Right atrium auricular region (tissue), 2 donors: Measurements from ENCODE around the gene CDC42EP3. TPM values are rescaled to one million over a fixed set of nuclear protein-coding genes. Genes with fewer than 3 reads are reported as not detected.
A peak's percentile ranks its signal among the peaks of the same experiment; 100 is the strongest.

Experiments
- DNase-seq: peaks from one replicate; pipeline ENCODE4 v3.0.0-alpha.2; 2019; ENCODE audit warnings: low spot score
- H3K27ac ChIP-seq, 2 donors: fragments of 200-600 bp; sonication (generic); 1 replicate in 1 of 2; 2 replicates in 1 of 2; pipeline ENCODE4 v1.5.1; 2016 to 2019
- H3K27me3 ChIP-seq, 2 donors: fragments of 200-600 bp; sonication (generic); one replicate each; pipeline versions ENCODE4 v1.5.1 to v1.6.0; 2017 to 2019
- H3K36me3 ChIP-seq: fragments of 200-600 bp; sonication (generic); one replicate; pipeline ENCODE4 v1.5.1; 2016
- H3K4me1 ChIP-seq, 2 donors: fragments of 200-600 bp; sonication (generic); one replicate each; pipeline versions ENCODE4 v1.5.1 to v1.6.0; 2017 to 2019
- H3K4me3 ChIP-seq, 2 donors: fragments of 200-600 bp; sonication (generic); 1 replicate in 1 of 2; 2 replicates in 1 of 2; pipeline ENCODE4 v1.5.1; 2017 to 2019; ENCODE audit warnings: mild to moderate bottlenecking in 1 of 2, moderate library complexity in 1 of 2
- H3K9me3 ChIP-seq, 2 donors: fragments of 200-600 bp; sonication (generic); one replicate each; pipeline ENCODE4 v1.5.1; 2019
- CTCF ChIP-seq, 2 donors: fragments of 200-600 bp; sonication (generic); IDR thresholded peaks; one replicate each; pipeline ENCODE4 v1.5.1; 2019; ENCODE audit warnings: antibody characterized with exemption in 2 of 2
- total RNA-seq, 2 donors: library from RNA; depleted of rRNA; stranded (reverse); fragments of >200 nt; gene quantifications; one replicate each; pipeline ENCODE4 v1.1.0, GENCODE V29; 2016

Gene CDC42EP3
- total RNA-seq, 2 donors from 2014 or later: 38.5 to 105 TPM

- Histone ChIP-seq H3K4me1 (peaks cover 0 to 58% of the 10 kb centered on the region in 2 donors), H3K4me3 (no peak overlapping the region), H3K36me3 (no peaks in the 10 kb centered on the region), H3K9me3 (no peaks in the 10 kb centered on the region), H3K27me3 (no peaks in the 10 kb centered on the region), H3K27ac (peak overlapping the region in 1 of 2 donors; percentile 3)
- no peak for TF ChIP-seq CTCF (IDR thresholded peaks at IDR 0.05)
- no peak for DNase-seq
Observed at GRCh38 chr2:37616677-37617005, 54.8 kb downstream of the CDC42EP3 start.

GRCh38 chr2:37615804-37616676 is 55.4 kb downstream of the CDC42EP3 start:
- no peak overlapping the region for H3K4me3 ChIP-seq
- H3K9me3 ChIP-seq: no peaks in the 10 kb centered on the region
- H3K4me1 ChIP-seq: peaks cover 0 to 64% of the 10 kb centered on the region in 2 donors
- H3K27me3 ChIP-seq: no peaks in the 10 kb centered on the region
- DNase-seq: no peak
- TF ChIP-seq CTCF (IDR thresholded peaks at IDR 0.05): no peak
- peak overlapping the region in 1 of 2 donors; percentile 3 for H3K27ac ChIP-seq
- H3K36me3 ChIP-seq: no peaks in the 10 kb centered on the region

GRCh38 chr2:37614061-37614738 is 57.2 kb downstream of the CDC42EP3 start:
- H3K4me3 ChIP-seq: no peak overlapping the region
- H3K36me3 ChIP-seq: no peaks in the 10 kb centered on the region
- peaks cover 0 to 61% of the 10 kb centered on the region in 2 donors for H3K4me1 ChIP-seq
- no peaks in the 10 kb centered on the region for H3K27me3 ChIP-seq
- no peak overlapping the region for H3K27ac ChIP-seq
- H3K9me3 ChIP-seq: no peaks in the 10 kb centered on the region
- TF ChIP-seq CTCF (IDR thresholded peaks at IDR 0.05): no peak
- DNase-seq: no peak

- Histone ChIP-seq H3K27me3 (no peaks in the 10 kb centered on the region), H3K9me3 (peaks cover 0 to 5% of the 10 kb centered on the region in 2 donors), H3K27ac (peak overlapping the region in 1 of 2 donors; percentile 59), H3K4me1 (peaks cover 0 to 60% of the 10 kb centered on the region in 2 donors), H3K4me3 (no peak overlapping the region), H3K36me3 (no peaks in the 10 kb centered on the region)
- no peak for TF ChIP-seq CTCF (IDR thresholded peaks at IDR 0.05)
- DNase-seq: no peak
Observed at GRCh38 chr2:37612382-37612781, 59.1 kb downstream of the CDC42EP3 start.

- Histone ChIP-seq H3K4me1 (peaks cover 0 to 47% of the 10 kb centered on the region in 2 donors), H3K27ac (peak overlapping the region; percentile 4 to 59), H3K36me3 (no peaks in the 10 kb centered on the region), H3K27me3 (no peaks in the 10 kb centered on the region), H3K4me3 (no peak overlapping the region), H3K9me3 (peaks cover 0 to 11% of the 10 kb centered on the region in 2 donors)
- TF ChIP-seq CTCF (IDR thresholded peaks at IDR 0.05): no peak
- DNase-seq: no peak
Observed at GRCh38 chr2:37610638-37611289, 60.7 kb downstream of the CDC42EP3 start.
